ENCODE results near the gene LBR.

DNA sequence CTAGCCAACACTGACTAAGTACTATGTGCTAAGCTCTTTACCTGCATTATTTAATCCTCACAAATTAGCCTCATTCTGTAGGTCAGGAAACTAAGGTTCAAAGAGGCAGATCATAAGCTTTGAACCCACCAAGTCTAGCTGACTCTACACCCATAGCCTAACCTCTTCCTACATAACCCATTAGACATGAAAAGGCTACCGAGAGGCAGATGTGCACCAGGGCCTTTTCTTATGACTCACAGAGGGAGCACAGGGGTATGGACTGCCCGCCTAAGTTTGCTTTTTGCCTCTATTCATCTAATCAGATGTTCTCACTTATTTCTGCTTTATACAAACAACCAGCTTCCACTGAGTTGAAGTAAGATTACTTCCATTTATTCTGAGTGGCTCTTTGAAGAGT lies 31.5 kb downstream of the LBR start:
- TF ChIP-seq TAF1 (conservative IDR thresholded peaks at IDR 0.05) (no peak), SP1 (IDR thresholded peaks at IDR 0.05) (no peak), RAD21 (IDR thresholded peaks at IDR 0.05) (no peak), FOXA1 (IDR thresholded peaks at IDR 0.05) (no peak), EGR1 (IDR thresholded peaks at IDR 0.05; ENCODE audit: low read depth in 2 of 2) (no peak), HNF4A (conservative IDR thresholded peaks at IDR 0.05) (no peak), JUND (IDR thresholded peaks at IDR 0.05) (no peak)
- TF ChIP-seq, protein P1, sequence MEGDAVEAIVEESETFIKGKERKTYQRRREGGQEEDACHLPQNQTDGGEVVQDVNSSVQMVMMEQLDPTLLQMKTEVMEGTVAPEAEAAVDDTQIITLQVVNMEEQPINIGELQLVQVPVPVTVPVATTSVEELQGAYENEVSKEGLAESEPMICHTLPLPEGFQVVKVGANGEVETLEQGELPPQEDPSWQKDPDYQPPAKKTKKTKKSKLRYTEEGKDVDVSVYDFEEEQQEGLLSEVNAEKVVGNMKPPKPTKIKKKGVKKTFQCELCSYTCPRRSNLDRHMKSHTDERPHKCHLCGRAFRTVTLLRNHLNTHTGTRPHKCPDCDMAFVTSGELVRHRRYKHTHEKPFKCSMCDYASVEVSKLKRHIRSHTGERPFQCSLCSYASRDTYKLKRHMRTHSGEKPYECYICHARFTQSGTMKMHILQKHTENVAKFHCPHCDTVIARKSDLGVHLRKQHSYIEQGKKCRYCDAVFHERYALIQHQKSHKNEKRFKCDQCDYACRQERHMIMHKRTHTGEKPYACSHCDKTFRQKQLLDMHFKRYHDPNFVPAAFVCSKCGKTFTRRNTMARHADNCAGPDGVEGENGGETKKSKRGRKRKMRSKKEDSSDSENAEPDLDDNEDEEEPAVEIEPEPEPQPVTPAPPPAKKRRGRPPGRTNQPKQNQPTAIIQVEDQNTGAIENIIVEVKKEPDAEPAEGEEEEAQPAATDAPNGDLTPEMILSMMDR (IDR thresholded peaks at IDR 0.05; ENCODE audit: low read depth, low read length, missing input control), result no peak
- TF ChIP-seq, protein P2, sequence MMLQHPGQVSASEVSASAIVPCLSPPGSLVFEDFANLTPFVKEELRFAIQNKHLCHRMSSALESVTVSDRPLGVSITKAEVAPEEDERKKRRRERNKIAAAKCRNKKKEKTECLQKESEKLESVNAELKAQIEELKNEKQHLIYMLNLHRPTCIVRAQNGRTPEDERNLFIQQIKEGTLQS (IDR thresholded peaks at IDR 0.05), result no peak
- TF ChIP-seq, protein P3, sequence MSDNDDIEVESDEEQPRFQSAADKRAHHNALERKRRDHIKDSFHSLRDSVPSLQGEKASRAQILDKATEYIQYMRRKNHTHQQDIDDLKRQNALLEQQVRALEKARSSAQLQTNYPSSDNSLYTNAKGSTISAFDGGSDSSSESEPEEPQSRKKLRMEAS (IDR thresholded peaks at IDR 0.05), result no peak
- TF ChIP-seq, protein P4, sequence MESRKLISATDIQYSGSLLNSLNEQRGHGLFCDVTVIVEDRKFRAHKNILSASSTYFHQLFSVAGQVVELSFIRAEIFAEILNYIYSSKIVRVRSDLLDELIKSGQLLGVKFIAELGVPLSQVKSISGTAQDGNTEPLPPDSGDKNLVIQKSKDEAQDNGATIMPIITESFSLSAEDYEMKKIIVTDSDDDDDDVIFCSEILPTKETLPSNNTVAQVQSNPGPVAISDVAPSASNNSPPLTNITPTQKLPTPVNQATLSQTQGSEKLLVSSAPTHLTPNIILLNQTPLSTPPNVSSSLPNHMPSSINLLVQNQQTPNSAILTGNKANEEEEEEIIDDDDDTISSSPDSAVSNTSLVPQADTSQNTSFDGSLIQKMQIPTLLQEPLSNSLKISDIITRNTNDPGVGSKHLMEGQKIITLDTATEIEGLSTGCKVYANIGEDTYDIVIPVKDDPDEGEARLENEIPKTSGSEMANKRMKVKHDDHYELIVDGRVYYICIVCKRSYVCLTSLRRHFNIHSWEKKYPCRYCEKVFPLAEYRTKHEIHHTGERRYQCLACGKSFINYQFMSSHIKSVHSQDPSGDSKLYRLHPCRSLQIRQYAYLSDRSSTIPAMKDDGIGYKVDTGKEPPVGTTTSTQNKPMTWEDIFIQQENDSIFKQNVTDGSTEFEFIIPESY (IDR thresholded peaks at IDR 0.05), result no peak
- TF ChIP-seq, protein P5, sequence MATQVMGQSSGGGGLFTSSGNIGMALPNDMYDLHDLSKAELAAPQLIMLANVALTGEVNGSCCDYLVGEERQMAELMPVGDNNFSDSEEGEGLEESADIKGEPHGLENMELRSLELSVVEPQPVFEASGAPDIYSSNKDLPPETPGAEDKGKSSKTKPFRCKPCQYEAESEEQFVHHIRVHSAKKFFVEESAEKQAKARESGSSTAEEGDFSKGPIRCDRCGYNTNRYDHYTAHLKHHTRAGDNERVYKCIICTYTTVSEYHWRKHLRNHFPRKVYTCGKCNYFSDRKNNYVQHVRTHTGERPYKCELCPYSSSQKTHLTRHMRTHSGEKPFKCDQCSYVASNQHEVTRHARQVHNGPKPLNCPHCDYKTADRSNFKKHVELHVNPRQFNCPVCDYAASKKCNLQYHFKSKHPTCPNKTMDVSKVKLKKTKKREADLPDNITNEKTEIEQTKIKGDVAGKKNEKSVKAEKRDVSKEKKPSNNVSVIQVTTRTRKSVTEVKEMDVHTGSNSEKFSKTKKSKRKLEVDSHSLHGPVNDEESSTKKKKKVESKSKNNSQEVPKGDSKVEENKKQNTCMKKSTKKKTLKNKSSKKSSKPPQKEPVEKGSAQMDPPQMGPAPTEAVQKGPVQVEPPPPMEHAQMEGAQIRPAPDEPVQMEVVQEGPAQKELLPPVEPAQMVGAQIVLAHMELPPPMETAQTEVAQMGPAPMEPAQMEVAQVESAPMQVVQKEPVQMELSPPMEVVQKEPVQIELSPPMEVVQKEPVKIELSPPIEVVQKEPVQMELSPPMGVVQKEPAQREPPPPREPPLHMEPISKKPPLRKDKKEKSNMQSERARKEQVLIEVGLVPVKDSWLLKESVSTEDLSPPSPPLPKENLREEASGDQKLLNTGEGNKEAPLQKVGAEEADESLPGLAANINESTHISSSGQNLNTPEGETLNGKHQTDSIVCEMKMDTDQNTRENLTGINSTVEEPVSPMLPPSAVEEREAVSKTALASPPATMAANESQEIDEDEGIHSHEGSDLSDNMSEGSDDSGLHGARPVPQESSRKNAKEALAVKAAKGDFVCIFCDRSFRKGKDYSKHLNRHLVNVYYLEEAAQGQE (IDR thresholded peaks at IDR 0.05), result no peak

Data from liver (tissue), 3 donors.